Stimulated activated CD8-positive, alpha-beta memory T cell treated with anti-CD3 and anti-CD28 coated beads, Interleukin-7, amount 100 ng/mL, for 4 hours (primary cell): ENCODE data around the gene AR.

Source experiments
- DNase-seq, 2 donors: peaks; one replicate each; pipeline ENCODE4 v3.0.0-alpha.2; 2020; ENCODE audit warnings: low read depth in 2 of 2

The AR gene

DNA sequence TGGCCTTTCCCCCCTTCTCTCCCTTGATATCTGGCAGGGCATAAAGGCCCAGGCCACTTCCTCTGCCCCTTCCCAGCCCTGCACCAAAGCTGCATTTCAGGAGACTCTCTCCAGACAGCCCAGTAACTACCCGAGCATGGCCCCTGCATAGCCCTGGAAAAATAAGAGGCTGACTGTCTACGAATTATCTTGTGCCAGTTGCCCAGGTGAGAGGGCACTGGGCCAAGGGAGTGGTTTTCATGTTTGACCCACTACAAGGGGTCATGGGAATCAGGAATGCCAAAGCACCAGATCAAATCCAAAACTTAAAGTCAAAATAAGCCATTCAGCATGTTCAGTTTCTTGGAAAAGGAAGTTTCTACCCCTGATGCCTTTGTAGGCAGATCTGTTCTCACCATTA, 183.8 kb downstream of the AR start:
- no peak for DNase-seq

DNA sequence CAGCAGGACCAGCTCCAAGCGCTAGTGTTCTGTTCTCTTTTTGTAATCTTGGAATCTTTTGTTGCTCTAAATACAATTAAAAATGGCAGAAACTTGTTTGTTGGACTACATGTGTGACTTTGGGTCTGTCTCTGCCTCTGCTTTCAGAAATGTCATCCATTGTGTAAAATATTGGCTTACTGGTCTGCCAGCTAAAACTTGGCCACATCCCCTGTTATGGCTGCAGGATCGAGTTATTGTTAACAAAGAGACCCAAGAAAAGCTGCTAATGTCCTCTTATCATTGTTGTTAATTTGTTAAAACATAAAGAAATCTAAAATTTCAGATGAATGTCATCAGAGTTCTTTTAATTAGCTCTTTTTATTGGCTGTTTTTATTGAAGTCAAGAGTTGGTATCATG, 186.5 kb downstream of the AR start:
- DNase-seq, result no peak

DNA sequence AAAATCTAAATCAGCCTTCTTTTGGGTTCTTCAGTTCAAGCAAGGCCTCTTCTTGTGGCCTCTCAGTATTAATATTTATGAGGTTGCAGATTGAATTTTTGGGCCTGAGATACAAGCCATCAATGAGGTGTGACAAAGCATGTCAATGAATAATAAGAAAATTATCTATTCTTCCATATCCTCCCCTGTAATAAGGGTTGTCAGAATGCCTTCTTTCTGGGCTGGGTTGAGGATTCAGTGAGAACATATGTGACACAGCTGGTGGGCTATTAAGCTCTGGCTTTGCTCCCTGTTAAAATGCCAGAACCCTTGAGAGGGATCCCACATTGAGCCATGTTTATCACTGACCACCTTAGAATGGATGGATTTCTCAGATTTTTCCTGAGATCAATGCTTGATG, 187.2 kb downstream of the AR start:
- no peak for DNase-seq

DNA sequence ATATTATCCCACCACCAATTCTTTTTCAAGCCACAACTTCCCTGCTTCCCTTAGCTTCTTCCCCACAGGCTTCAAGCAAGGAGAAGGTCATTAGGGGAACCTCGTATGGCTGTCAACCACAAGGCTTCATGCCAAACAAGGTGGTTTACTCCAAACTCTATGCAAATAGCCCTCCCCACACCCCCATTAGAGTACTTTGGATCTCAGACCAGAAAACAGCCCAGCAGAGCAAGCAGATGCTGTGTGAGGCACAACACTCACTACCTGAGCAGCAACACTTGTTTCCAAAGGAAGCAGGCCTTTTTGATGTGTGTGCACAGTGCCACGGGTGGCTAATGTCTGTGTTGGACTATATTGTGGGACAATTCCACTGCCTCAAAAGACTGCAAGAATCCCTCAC, 189.0 kb downstream of the AR start:
- DNase-seq, result no peak

DNA sequence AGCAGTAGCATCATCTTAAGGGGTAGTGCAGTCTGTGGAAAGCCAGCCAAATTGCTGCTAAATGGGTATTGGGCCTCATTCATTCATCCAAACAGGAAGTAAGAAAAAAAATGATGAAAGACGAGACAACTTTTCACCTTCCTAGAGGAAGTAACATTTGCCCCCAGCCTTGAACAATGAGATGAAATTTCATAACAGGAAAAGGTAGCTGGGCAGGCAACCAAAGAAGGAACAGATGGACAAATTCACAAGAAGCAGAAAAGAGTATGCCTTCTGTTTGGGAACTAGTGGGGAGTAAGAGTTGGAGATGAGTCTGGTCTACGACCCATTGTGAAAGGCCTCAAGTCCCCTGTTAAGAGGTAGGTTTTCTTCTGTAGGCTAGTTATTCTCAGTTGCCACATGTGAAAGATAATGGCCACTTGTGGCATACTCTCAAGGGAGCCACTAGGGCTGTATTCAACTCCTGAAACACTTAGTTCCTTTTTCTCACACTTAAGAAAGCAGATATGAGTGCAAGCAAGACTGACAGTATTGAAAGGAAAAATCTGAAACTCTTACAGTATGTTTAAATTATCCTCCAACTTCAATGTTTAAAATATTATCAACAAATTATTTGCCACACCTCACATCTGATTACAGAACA, 190.4 kb downstream of the AR start:
- no peak for DNase-seq

DNA sequence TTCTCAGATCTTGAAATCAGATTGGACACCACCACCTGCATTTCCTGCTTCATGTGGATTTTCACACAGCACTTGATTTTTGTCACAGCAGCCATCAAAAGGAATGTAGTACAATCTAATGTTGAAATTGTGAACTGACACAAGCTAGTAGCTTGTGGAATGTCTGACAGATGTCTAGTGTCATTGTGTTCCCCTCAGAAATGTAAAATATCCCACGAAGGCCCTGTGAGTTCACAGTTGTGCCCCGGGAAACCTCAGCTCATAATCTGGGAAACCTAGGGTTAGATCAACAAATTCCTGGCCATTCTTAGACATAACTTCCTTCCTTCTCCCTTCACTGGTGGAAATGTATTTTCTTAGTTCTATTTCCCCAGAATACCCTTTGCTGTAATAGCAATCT, 205.7 kb downstream of the AR start:
- no peak for DNase-seq

GRCh38 chrX:67750694-67751093, 206.9 kb downstream of the AR start:
- no peak for DNase-seq

DNA sequence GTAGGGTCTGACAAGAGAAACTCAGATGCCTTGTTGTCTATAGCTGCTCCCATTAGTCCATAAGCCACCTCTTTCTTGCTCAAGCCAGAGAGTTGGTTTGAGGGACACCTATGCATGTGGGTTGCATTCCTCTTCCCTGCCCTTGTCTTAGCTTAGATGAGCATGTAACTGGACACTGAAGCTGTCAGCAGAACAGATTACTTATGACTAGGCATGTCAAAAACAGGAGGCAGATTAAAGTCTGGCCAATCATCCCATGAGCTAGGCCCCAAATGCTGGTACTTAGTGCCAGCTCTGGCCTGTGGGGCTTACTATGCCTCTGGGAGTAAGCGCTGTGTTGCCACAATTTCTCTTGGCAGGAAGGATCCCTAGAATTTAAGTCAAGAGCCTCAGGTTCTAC, 215.2 kb downstream of the AR start:
- no peak for DNase-seq

DNA sequence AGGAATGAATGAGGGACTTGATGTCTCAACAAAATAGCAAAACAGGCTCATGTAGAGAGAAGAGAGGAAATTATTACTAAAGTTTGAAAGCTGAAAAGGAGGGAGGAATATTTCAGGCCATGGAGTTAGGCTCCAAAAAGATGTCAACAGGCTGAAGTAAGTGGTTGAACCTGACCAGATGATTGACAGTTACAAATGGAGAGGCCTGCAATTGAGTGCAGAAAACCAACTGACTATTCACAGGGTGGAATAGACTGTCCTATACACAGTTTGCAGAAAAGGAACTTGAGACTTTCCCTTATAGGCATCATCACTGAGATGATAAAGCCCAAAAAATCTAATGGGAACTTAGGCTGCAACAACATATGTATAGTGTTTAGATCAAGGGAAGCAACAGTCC, 233.3 kb downstream of the AR start:
- DNase-seq, result no peak

DNA sequence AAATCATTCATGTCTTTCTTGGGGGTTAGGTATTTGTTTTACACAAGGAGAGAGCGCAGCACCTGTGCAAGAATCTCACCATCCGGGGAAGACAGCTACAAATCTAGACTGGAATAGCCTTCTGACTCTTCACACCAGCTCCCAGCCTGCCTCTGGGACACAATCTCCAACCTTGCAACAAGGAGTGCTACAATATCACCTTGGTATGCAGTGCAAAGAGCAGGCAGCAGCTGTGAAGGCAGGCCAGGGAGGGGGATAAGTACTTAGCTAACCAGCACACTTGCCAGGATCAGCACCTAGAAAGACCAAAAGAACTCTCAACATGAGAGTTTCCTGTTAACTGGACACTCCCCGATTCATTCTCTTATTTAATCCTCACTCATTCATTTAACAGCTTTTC, 235.3 kb downstream of the AR start:
- no peak for DNase-seq
